Measurements from ENCODE around the gene DAZAP1.

The DAZAP1 gene

GRCh38 chr19:1373042-1373533, 34.3 kb upstream of the DAZAP1 start:
- no peak for TF ChIP-seq YY1 (IDR thresholded peaks at IDR 0.05; ENCODE audit: insufficient read depth, insufficient read length)
- no peak for TF ChIP-seq SUZ12 (IDR thresholded peaks at IDR 0.05; ENCODE audit: extremely low read depth, insufficient read depth, insufficient read length)
- TF ChIP-seq ZNF274 (IDR thresholded peaks at IDR 0.05; ENCODE audit: low read depth, low read length): no peak
- Histone ChIP-seq H3K4me3 (ENCODE audit: insufficient read length, low read depth) (no peak overlapping the region), H3K27me3 (ENCODE audit: insufficient read depth, insufficient read length) (no peaks in the 10 kb centered on the region), H3K9me3 (ENCODE audit: insufficient read depth, low read length) (no peaks in the 10 kb centered on the region; the same call in 1 of the 2 replicates), H3K9ac (ENCODE audit: insufficient read length, low read depth) (no peak overlapping the region), H3K36me3 (ENCODE audit: insufficient read depth, insufficient read length, low read length) (peaks cover 84% of the 10 kb centered on the region), H3K4me1 (ENCODE audit: insufficient read depth, insufficient read length) (peaks cover 1% of the 10 kb centered on the region)
- DNase-seq (ENCODE audit: low read depth, low spot score): no peak

GRCh38 chr19:1373534-1374249, 33.7 kb upstream of the DAZAP1 start:
- Histone ChIP-seq H3K4me1 (ENCODE audit: insufficient read depth, insufficient read length) (peaks cover 1% of the 10 kb centered on the region), H3K27me3 (ENCODE audit: insufficient read depth, insufficient read length) (no peaks in the 10 kb centered on the region), H3K9ac (ENCODE audit: insufficient read length, low read depth) (no peak overlapping the region), H3K4me3 (ENCODE audit: insufficient read length, low read depth) (no peak overlapping the region), H3K36me3 (ENCODE audit: insufficient read depth, insufficient read length, low read length) (peaks cover 84% of the 10 kb centered on the region), H3K9me3 (ENCODE audit: insufficient read depth, low read length) (no peaks in the 10 kb centered on the region; the same call in 1 of the 2 replicates)
- DNase-seq (ENCODE audit: low read depth, low spot score): no peak
- TF ChIP-seq SUZ12 (IDR thresholded peaks at IDR 0.05; ENCODE audit: extremely low read depth, insufficient read depth, insufficient read length): no peak
- TF ChIP-seq YY1 (IDR thresholded peaks at IDR 0.05; ENCODE audit: insufficient read depth, insufficient read length): no peak
- TF ChIP-seq ZNF274 (IDR thresholded peaks at IDR 0.05; ENCODE audit: low read depth, low read length): no peak

DNA sequence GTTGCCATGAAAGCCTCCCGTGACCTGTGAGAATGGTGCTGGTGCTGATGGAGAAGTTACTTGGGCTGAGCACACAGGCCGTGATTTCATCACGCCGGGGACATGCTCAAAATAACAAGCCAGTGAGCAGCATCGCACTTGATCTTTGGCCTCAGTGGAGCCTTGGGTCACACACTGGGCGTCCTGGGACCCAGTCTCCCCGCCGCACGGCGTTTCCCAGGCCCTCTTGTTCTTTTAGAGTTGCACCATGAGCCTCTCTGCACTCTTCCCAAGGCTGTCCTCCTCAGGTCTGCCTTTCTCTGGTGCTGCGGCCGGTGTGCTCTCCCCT, 33.2 kb upstream of the DAZAP1 start:
- Histone ChIP-seq H3K4me3 (ENCODE audit: insufficient read length, low read depth) (no peak overlapping the region), H3K4me1 (ENCODE audit: insufficient read depth, insufficient read length) (no peaks in the 10 kb centered on the region), H3K36me3 (ENCODE audit: insufficient read depth, insufficient read length, low read length) (peaks cover 84% of the 10 kb centered on the region), H3K27me3 (ENCODE audit: insufficient read depth, insufficient read length) (no peaks in the 10 kb centered on the region), H3K9ac (ENCODE audit: insufficient read length, low read depth) (no peak overlapping the region), H3K9me3 (ENCODE audit: insufficient read depth, low read length) (no peaks in the 10 kb centered on the region; the same call in 1 of the 2 replicates)
- DNase-seq (ENCODE audit: low read depth, low spot score): no peak
- TF ChIP-seq SUZ12 (IDR thresholded peaks at IDR 0.05; ENCODE audit: extremely low read depth, insufficient read depth, insufficient read length) (no peak), YY1 (IDR thresholded peaks at IDR 0.05; ENCODE audit: insufficient read depth, insufficient read length) (no peak), ZNF274 (IDR thresholded peaks at IDR 0.05; ENCODE audit: low read depth, low read length) (no peak)

GRCh38 chr19:1376415-1376805, 31.0 kb upstream of the DAZAP1 start:
- DNase-seq (ENCODE audit: low read depth, low spot score): no peak

GRCh38 chr19:1377176-1377964, 30.0 kb upstream of the DAZAP1 start:
- Histone ChIP-seq H3K9ac (ENCODE audit: insufficient read length, low read depth) (no peak overlapping the region), H3K27me3 (ENCODE audit: insufficient read depth, insufficient read length) (no peaks in the 10 kb centered on the region), H3K36me3 (ENCODE audit: insufficient read depth, insufficient read length, low read length) (peaks cover 58% of the 10 kb centered on the region), H3K4me1 (ENCODE audit: insufficient read depth, insufficient read length) (peaks cover 17% of the 10 kb centered on the region), H3K9me3 (ENCODE audit: insufficient read depth, low read length) (no peaks in the 10 kb centered on the region; the same call in 1 of the 2 replicates), H3K4me3 (ENCODE audit: insufficient read length, low read depth) (no peak overlapping the region)
- DNase-seq (ENCODE audit: low read depth, low spot score): no peak
- TF ChIP-seq ZNF274 (IDR thresholded peaks at IDR 0.05; ENCODE audit: low read depth, low read length): no peak
- TF ChIP-seq SUZ12 (IDR thresholded peaks at IDR 0.05; ENCODE audit: extremely low read depth, insufficient read depth, insufficient read length): no peak
- no peak for TF ChIP-seq YY1 (IDR thresholded peaks at IDR 0.05; ENCODE audit: insufficient read depth, insufficient read length)

More at GRCh38 chr19:1376415-1376805, 31.0 kb upstream of the DAZAP1 start:
- peaks cover 14% of the 10 kb centered on the region for H3K4me1 ChIP-seq (ENCODE audit: insufficient read depth, insufficient read length)
- no peaks in the 10 kb centered on the region for H3K27me3 ChIP-seq (ENCODE audit: insufficient read depth, insufficient read length)
- no peak overlapping the region for H3K9ac ChIP-seq (ENCODE audit: insufficient read length, low read depth)
- peaks cover 64% of the 10 kb centered on the region for H3K36me3 ChIP-seq (ENCODE audit: insufficient read depth, insufficient read length, low read length)
- H3K4me3 ChIP-seq (ENCODE audit: insufficient read length, low read depth): no peak overlapping the region
- TF ChIP-seq ZNF274 (IDR thresholded peaks at IDR 0.05; ENCODE audit: low read depth, low read length) (no peak), SUZ12 (IDR thresholded peaks at IDR 0.05; ENCODE audit: extremely low read depth, insufficient read depth, insufficient read length) (no peak), YY1 (IDR thresholded peaks at IDR 0.05; ENCODE audit: insufficient read depth, insufficient read length) (no peak)
- no peaks in the 10 kb centered on the region; the same call in 1 of the 2 replicates for H3K9me3 ChIP-seq (ENCODE audit: insufficient read depth, low read length)

DNA sequence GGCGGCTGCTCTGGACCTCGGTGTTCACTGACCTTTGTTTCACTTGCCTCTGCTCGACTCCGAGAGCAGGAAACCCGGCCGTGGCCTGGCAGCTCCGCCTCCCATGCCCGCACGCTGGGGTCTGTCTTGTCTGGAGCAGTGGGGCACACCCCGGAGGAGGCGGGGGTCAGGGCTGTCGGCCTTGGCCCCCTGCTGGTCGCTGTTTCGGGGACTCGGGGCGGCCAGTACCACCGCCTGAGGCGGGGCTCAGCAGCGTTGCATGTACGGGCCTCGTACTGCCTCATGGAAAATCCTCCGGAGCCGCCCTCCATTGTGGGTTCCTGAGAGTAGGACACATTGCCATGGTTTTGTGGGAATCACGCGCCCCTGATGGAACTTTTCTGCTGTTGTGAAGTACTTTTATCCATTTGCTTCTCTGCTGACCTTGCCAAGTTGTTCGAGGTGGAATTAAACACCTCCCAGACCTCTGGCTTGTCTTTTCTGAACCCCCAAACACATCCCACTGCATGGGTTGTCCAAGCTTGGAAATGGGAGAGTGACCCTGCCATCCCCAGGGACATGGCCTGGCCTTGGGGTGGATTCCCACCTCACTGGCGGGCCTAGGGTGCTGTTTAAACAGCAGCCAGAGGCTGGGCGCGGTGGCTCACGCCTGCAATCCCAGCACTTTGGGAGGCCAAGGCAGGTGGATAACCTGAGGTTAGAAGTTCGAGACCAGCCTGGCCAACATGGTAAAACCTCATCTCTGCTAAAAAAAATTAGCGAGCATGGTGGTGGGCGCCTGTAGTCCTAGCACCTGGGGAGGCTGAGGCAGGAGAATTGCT, 29.2 kb upstream of the DAZAP1 start:
- Histone ChIP-seq H3K9ac (ENCODE audit: insufficient read length, low read depth) (no peak overlapping the region), H3K27me3 (ENCODE audit: insufficient read depth, insufficient read length) (no peaks in the 10 kb centered on the region), H3K36me3 (ENCODE audit: insufficient read depth, insufficient read length, low read length) (peaks cover 51% of the 10 kb centered on the region), H3K4me3 (ENCODE audit: insufficient read length, low read depth) (no peak overlapping the region), H3K4me1 (ENCODE audit: insufficient read depth, insufficient read length) (peaks cover 20% of the 10 kb centered on the region), H3K9me3 (ENCODE audit: insufficient read depth, low read length) (no peaks in the 10 kb centered on the region; the same call in 1 of the 2 replicates)
- no peak for TF ChIP-seq ZNF274 (IDR thresholded peaks at IDR 0.05; ENCODE audit: low read depth, low read length)
- no peak for TF ChIP-seq YY1 (IDR thresholded peaks at IDR 0.05; ENCODE audit: insufficient read depth, insufficient read length)
- TF ChIP-seq SUZ12 (IDR thresholded peaks at IDR 0.05; ENCODE audit: extremely low read depth, insufficient read depth, insufficient read length): no peak
- no peak for DNase-seq (ENCODE audit: low read depth, low spot score)
